A673 (cell line): ENCODE measurements around the gene IGSF1. TPM values are rescaled to one million over a fixed set of nuclear protein-coding genes. Genes with fewer than 3 reads are reported as not detected.

Experiments used
- BruUV-seq: library from RNA; stranded (reverse); fragments of 400-500 nt; replicated peaks from 2 replicates; lab custom pipeline; 2021; lab: Mats Ljungman, UMichigan
- CTCF ChIA-PET: fragments of 300-600 bp; sonication (Branson Sonifier 250); formaldehyde crosslinking; loops from one replicate; lab custom pipeline; 2022; ENCODE audit warnings: antibody characterized with exemption; lab: Charles Lee
- POLR2A ChIA-PET: fragments of 300-600 bp; sonication (Branson Sonifier 250); formaldehyde crosslinking; loops from one replicate; lab custom pipeline; 2022; ENCODE audit warnings: antibody characterized with exemption; ENCODE audit not compliant: low non-redundant PET; lab: Charles Lee
- DNase-seq: peaks from one replicate; pipeline ENCODE4 v3.0.0-alpha.2; 2015; ENCODE audit warnings: low spot score
- H3K27ac ChIP-seq: fragments of 200-600 bp; sonication (generic); 2 replicates; pipeline ENCODE4 v1.5.1; 2016; ENCODE audit warnings: mixed run types, low read depth, mild to moderate bottlenecking, mixed read lengths, antibody characterized with exemption, low read length; ENCODE audit not compliant: poor library complexity, severe bottlenecking
- H3K27me3 ChIP-seq: fragments of 200-600 bp; sonication (generic); replicated peaks from 2 replicates; pipeline ENCODE4 v1.6.1; 2017; ENCODE audit warnings: mixed run types, low read depth, mild to moderate bottlenecking, mixed read lengths, antibody characterized with exemption, low read length; ENCODE audit not compliant: insufficient read depth, poor library complexity
- H3K36me3 ChIP-seq: fragments of 200-600 bp; sonication (generic); 2 replicates; pipeline ENCODE4 v1.6.1; 2016; ENCODE audit warnings: mixed run types, mild to moderate bottlenecking, mixed read lengths, antibody characterized with exemption, low read length; ENCODE audit not compliant: insufficient read depth, poor library complexity, severe bottlenecking
- H3K4me1 ChIP-seq: fragments of 200-600 bp; sonication (generic); 2 replicates; pipeline ENCODE4 v1.6.1; 2017; ENCODE audit warnings: mixed run types, mild to moderate bottlenecking, mixed read lengths, antibody characterized with exemption, low read length; ENCODE audit not compliant: insufficient read depth, poor library complexity, severe bottlenecking
- H3K4me3 ChIP-seq: fragments of 200-600 bp; sonication (generic); 2 replicates; pipeline ENCODE4 v1.5.1; 2016; ENCODE audit warnings: low read depth, mixed run types, mild to moderate bottlenecking, mixed read lengths, low read length; ENCODE audit not compliant: poor library complexity, severe bottlenecking
- H3K9me3 ChIP-seq: fragments of 200-600 bp; sonication (generic); 2 replicates; pipeline ENCODE4 v1.6.1; 2016; ENCODE audit warnings: mixed run types, low read depth, mild to moderate bottlenecking, mixed read lengths, antibody characterized with exemption, low read length; ENCODE audit not compliant: poor library complexity, severe bottlenecking
- EZH2 ChIP-seq: fragments of 200-600 bp; sonication (generic); IDR thresholded peaks from 2 replicates; pipeline ENCODE4 v1.6.1; 2017; ENCODE audit warnings: borderline replicate concordance, low read depth, mild to moderate bottlenecking, mixed read lengths, antibody characterized with exemption, low read length; ENCODE audit not compliant: poor library complexity, severe bottlenecking
- intact Hi-C: fragments of 100-400 bp; cut with micrococcal nuclease; formaldehyde crosslinking; loops from one replicate; pipeline ENCODE4 v1.10.0; 2022; ENCODE audit not compliant: unreplicated experiment
- total RNA-seq: library from RNA; stranded (reverse); gene quantifications from 2 replicates; pipeline ENCODE4 v1.2.3, GENCODE V29; 2021
- TF ChIP-seq, protein P1 (sequence below): fragments of 300-800, 200-600 bp; sonication (generic); conservative IDR thresholded peaks from 2 replicates; pipeline ENCODE4 v1.5.1; 2017; ENCODE audit warnings: low read depth, mild to moderate bottlenecking, antibody characterized with exemption, low read length, moderate library complexity, mixed read lengths

The IGSF1 gene
- total RNA-seq, 1 experiment from 2014 or later = not detected

DNA sequence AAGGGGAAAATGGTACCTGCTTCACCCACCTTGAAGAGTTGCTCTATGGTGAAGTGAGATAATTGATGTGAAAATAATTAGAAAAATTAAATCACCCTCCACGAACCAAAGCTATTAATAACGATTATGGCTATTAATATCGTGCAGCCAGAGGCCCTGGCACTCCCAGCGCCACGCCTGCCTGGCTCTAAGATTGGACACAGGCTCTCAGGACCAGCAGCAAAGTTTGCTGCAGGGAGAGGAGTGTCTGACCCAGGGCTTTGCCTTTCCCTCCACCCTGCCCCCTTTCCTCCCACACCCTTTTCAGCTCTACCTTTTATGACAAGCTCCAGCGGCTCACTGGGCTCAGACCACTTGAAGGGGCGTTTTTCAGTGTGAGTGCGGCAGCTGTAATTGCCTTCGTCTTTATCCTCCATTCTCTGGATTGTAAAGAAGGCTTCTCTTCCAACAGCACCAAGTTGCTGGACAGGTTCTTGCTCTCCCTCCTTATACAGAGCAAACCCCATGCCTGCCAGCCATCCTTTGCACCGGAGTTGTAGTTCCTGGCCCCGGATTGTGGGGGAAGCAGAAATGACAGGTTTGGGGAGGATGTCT lies 11.5 kb downstream of the IGSF1 start:
- intact Hi-C loops = no loop called here
- H3K36me3 ChIP-seq = no peaks in the 10 kb centered on the region
- TF ChIP-seq, protein P1, sequence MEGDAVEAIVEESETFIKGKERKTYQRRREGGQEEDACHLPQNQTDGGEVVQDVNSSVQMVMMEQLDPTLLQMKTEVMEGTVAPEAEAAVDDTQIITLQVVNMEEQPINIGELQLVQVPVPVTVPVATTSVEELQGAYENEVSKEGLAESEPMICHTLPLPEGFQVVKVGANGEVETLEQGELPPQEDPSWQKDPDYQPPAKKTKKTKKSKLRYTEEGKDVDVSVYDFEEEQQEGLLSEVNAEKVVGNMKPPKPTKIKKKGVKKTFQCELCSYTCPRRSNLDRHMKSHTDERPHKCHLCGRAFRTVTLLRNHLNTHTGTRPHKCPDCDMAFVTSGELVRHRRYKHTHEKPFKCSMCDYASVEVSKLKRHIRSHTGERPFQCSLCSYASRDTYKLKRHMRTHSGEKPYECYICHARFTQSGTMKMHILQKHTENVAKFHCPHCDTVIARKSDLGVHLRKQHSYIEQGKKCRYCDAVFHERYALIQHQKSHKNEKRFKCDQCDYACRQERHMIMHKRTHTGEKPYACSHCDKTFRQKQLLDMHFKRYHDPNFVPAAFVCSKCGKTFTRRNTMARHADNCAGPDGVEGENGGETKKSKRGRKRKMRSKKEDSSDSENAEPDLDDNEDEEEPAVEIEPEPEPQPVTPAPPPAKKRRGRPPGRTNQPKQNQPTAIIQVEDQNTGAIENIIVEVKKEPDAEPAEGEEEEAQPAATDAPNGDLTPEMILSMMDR = no peak
- no peak for TF ChIP-seq EZH2
- CTCF ChIA-PET = no interaction called here
- POLR2A ChIA-PET = no interaction called here
- no peak overlapping the region for H3K4me3 ChIP-seq
- no peak for DNase-seq
- H3K4me1 ChIP-seq = no peaks in the 10 kb centered on the region
- BruUV-seq = no TSS peak
- no peak overlapping the region for H3K27ac ChIP-seq
- H3K9me3 ChIP-seq = no peaks in the 10 kb centered on the region
- peaks cover 41% of the 10 kb centered on the region for H3K27me3 ChIP-seq

DNA sequence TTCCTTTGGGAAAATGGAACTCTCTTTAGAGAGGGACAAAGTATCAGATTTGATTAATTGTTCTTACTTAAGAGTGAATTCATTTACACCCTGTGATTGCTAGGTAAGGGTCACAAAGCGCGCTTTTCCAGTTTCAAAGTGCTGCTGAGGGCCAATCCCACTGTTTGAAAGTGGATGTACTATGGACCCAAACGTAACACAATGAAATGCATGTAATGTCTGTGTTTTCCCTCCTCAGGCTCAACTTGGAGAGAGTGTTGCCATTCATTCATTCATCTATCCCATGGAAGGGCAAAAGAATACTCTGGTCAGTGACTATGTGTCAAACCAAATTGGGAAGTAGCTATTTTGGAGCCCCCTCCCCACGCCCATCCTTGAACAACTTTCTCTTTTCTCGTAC lies 16.1 kb downstream of the IGSF1 start:
- TF ChIP-seq EZH2 = no peak
- TF ChIP-seq, protein P1 = no peak
- H3K27me3 ChIP-seq = peaks cover 37% of the 10 kb centered on the region
- no peaks in the 10 kb centered on the region for H3K36me3 ChIP-seq
- no peak overlapping the region for H3K27ac ChIP-seq
- H3K4me3 ChIP-seq = no peak overlapping the region
- POLR2A ChIA-PET = no interaction called here
- H3K9me3 ChIP-seq = no peaks in the 10 kb centered on the region
- CTCF ChIA-PET = no interaction called here
- no peaks in the 10 kb centered on the region for H3K4me1 ChIP-seq
- DNase-seq = no peak
- BruUV-seq = no TSS peak
- intact Hi-C loops = no loop called here

DNA sequence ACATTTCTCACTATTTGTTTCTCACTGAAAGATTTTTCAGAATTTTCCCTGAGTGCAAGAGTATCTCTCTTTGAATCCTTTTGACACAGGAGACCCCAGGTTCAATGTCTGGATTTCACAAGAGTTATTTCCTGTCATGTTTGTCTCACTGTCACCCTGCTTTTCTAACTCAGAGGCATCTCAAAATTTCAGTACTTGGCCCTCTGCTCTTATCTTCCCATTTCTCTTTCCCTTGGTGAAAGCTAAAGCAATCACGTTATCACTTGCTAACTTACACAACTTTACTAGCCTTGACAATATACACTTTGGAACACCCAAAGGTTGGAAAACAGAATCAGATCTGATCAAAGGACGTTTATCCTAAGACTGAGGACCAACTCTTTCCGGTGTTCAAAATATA lies 17.3 kb downstream of the IGSF1 start:
- H3K36me3 ChIP-seq = no peaks in the 10 kb centered on the region
- no peak for DNase-seq
- ChIA-PET POLR2A (interaction anchor here (0.7 kb wide), 1 partner anchor 83 kb away, joined by 6 read pairs; no protein-coding TSS in a partner anchor), CTCF (no interaction called here)
- no peak overlapping the region for H3K4me3 ChIP-seq
- H3K27ac ChIP-seq = no peak overlapping the region
- no peaks in the 10 kb centered on the region for H3K9me3 ChIP-seq
- TF ChIP-seq, protein P1 = no peak
- TF ChIP-seq EZH2 = no peak
- peaks cover 29% of the 10 kb centered on the region for H3K27me3 ChIP-seq
- intact Hi-C loops = no loop called here
- H3K4me1 ChIP-seq = no peaks in the 10 kb centered on the region
- no TSS peak for BruUV-seq
